Mucosa of gallbladder (tissue), 1 donor: ENCODE data around the gene TPPP. TPM values are rescaled to one million over a fixed set of nuclear protein-coding genes. Genes with fewer than 3 reads are reported as not detected.
"Not testable (repeated sequence)": the region's sequence is repeated elsewhere in the genome, so short reads cannot be mapped to it uniquely, and the experiment has no call there.

ENCODE experiments used
- DNase-seq: peaks from one replicate; pipeline ENCODE4 v3.0.0-alpha.2; 2020; ENCODE audit warnings: low spot score
- total RNA-seq: library from RNA; stranded (reverse); gene quantifications from one replicate; pipeline ENCODE4 v1.2.1, GENCODE V29; 2021
- donor health status: DM: no; HTN: no; CAD: no.

The TPPP gene
- total RNA-seq, 1 donor from 2014 or later, result 9.9 TPM

GRCh38 chr5:694042-694431, 885 bp upstream of the TPPP start:
- not testable (repeated sequence) for DNase-seq

GRCh38 chr5:692529-693041, 567 bp downstream of the TPPP start:
- not testable (repeated sequence) for DNase-seq

GRCh38 chr5:691817-692528, 1.2 kb downstream of the TPPP start:
- DNase-seq, result no peak

GRCh38 chr5:691049-691448, 2.1 kb downstream of the TPPP start:
- peak; percentile 60 for DNase-seq

GRCh38 chr5:690293-690692, 2.9 kb downstream of the TPPP start:
- DNase-seq, result not testable (repeated sequence)

- DNase-seq, result not testable (repeated sequence)
These were observed 4.7 kb downstream of the TPPP start for GRCh38 chr5:688348-689010.

GRCh38 chr5:686936-687335, 6.2 kb downstream of the TPPP start:
- DNase-seq, result not testable (repeated sequence)

GRCh38 chr5:686172-686523, 7.0 kb downstream of the TPPP start:
- DNase-seq, result not testable (repeated sequence)

GRCh38 chr5:685262-686171, 7.6 kb downstream of the TPPP start:
- no peak for DNase-seq

GRCh38 chr5:684751-685216, 8.4 kb downstream of the TPPP start:
- no peak for DNase-seq

- DNase-seq, result no peak
These were observed 9.3 kb downstream of the TPPP start for GRCh38 chr5:683551-684481.

GRCh38 chr5:682651-683358, 10.3 kb downstream of the TPPP start:
- DNase-seq, result not testable (repeated sequence)

- DNase-seq, result not testable (repeated sequence)
These were observed 10.9 kb downstream of the TPPP start for GRCh38 chr5:682216-682615.

GRCh38 chr5:681317-682191, 11.6 kb downstream of the TPPP start:
- DNase-seq, result not testable (repeated sequence)

- peak; percentile 3 for DNase-seq
These were observed 12.3 kb downstream of the TPPP start for GRCh38 chr5:680836-681235.

- DNase-seq, result not testable (repeated sequence)
These were observed 12.9 kb downstream of the TPPP start for GRCh38 chr5:680118-680795.

- DNase-seq, result peak; percentile 0
These were observed 13.8 kb downstream of the TPPP start for GRCh38 chr5:679166-679895.

- DNase-seq, result peak; percentile 8
These were observed 14.6 kb downstream of the TPPP start for GRCh38 chr5:678521-678920.
